A673 (cell line): ENCODE results near the gene HAUS7. TPM values are rescaled to one million over a fixed set of nuclear protein-coding genes. Genes with fewer than 3 reads are reported as not detected.

Experiments
- BruUV-seq: library from RNA; stranded (reverse); fragments of 400-500 nt; replicated peaks from 2 replicates; lab custom pipeline; 2021; lab: Mats Ljungman, UMichigan
- CTCF ChIA-PET: fragments of 300-600 bp; sonication (Branson Sonifier 250); formaldehyde crosslinking; loops from one replicate; lab custom pipeline; 2022; ENCODE audit warnings: antibody characterized with exemption; lab: Charles Lee
- POLR2A ChIA-PET: fragments of 300-600 bp; sonication (Branson Sonifier 250); formaldehyde crosslinking; loops from one replicate; lab custom pipeline; 2022; ENCODE audit warnings: antibody characterized with exemption; ENCODE audit not compliant: low non-redundant PET; lab: Charles Lee
- DNase-seq: peaks from one replicate; pipeline ENCODE4 v3.0.0-alpha.2; 2015; ENCODE audit warnings: low spot score
- H3K27ac ChIP-seq: fragments of 200-600 bp; sonication (generic); 2 replicates; pipeline ENCODE4 v1.5.1; 2016; ENCODE audit warnings: mixed run types, low read depth, mild to moderate bottlenecking, mixed read lengths, antibody characterized with exemption, low read length; ENCODE audit not compliant: poor library complexity, severe bottlenecking
- H3K27me3 ChIP-seq: fragments of 200-600 bp; sonication (generic); replicated peaks from 2 replicates; pipeline ENCODE4 v1.6.1; 2017; ENCODE audit warnings: mixed run types, low read depth, mild to moderate bottlenecking, mixed read lengths, antibody characterized with exemption, low read length; ENCODE audit not compliant: insufficient read depth, poor library complexity
- H3K36me3 ChIP-seq: fragments of 200-600 bp; sonication (generic); 2 replicates; pipeline ENCODE4 v1.6.1; 2016; ENCODE audit warnings: mixed run types, mild to moderate bottlenecking, mixed read lengths, antibody characterized with exemption, low read length; ENCODE audit not compliant: insufficient read depth, poor library complexity, severe bottlenecking
- H3K4me1 ChIP-seq: fragments of 200-600 bp; sonication (generic); 2 replicates; pipeline ENCODE4 v1.6.1; 2017; ENCODE audit warnings: mixed run types, mild to moderate bottlenecking, mixed read lengths, antibody characterized with exemption, low read length; ENCODE audit not compliant: insufficient read depth, poor library complexity, severe bottlenecking
- H3K4me3 ChIP-seq: fragments of 200-600 bp; sonication (generic); 2 replicates; pipeline ENCODE4 v1.5.1; 2016; ENCODE audit warnings: low read depth, mixed run types, mild to moderate bottlenecking, mixed read lengths, low read length; ENCODE audit not compliant: poor library complexity, severe bottlenecking
- H3K9me3 ChIP-seq: fragments of 200-600 bp; sonication (generic); 2 replicates; pipeline ENCODE4 v1.6.1; 2016; ENCODE audit warnings: mixed run types, low read depth, mild to moderate bottlenecking, mixed read lengths, antibody characterized with exemption, low read length; ENCODE audit not compliant: poor library complexity, severe bottlenecking
- CTCF ChIP-seq: fragments of 300-800, 200-600 bp; sonication (generic); conservative IDR thresholded peaks from 2 replicates; pipeline ENCODE4 v1.5.1; 2017; ENCODE audit warnings: low read depth, mild to moderate bottlenecking, antibody characterized with exemption, low read length, moderate library complexity, mixed read lengths
- EZH2 ChIP-seq: fragments of 200-600 bp; sonication (generic); IDR thresholded peaks from 2 replicates; pipeline ENCODE4 v1.6.1; 2017; ENCODE audit warnings: borderline replicate concordance, low read depth, mild to moderate bottlenecking, mixed read lengths, antibody characterized with exemption, low read length; ENCODE audit not compliant: poor library complexity, severe bottlenecking
- intact Hi-C: fragments of 100-400 bp; cut with micrococcal nuclease; formaldehyde crosslinking; loops from one replicate; pipeline ENCODE4 v1.10.0; 2022; ENCODE audit not compliant: unreplicated experiment
- total RNA-seq: library from RNA; stranded (reverse); gene quantifications from 2 replicates; pipeline ENCODE4 v1.2.3, GENCODE V29; 2021

The HAUS7 gene
- total RNA-seq, 1 experiment from 2014 or later, result 75.3 TPM

- TF ChIP-seq CTCF (no peak), EZH2 (no peak)
- peak overlapping the region; percentile 76 for H3K27ac ChIP-seq
- POLR2A ChIA-PET, result interaction anchor here (0.6 kb wide), 1 partner anchor 27 kb away, joined by 3 read pairs; no protein-coding TSS in a partner anchor
- no peaks in the 10 kb centered on the region for H3K27me3 ChIP-seq
- H3K4me3 ChIP-seq, result no peak overlapping the region
- no peaks in the 10 kb centered on the region for H3K9me3 ChIP-seq
- H3K36me3 ChIP-seq, result no peaks in the 10 kb centered on the region
- DNase-seq, result peak; percentile 44
- H3K4me1 ChIP-seq, result peaks cover 39% of the 10 kb centered on the region
- BruUV-seq, result no TSS peak
- intact Hi-C loops, result no loop called here
- CTCF ChIA-PET, result interaction anchor here (0.7 to 1.8 kb wide), 3 partner anchors 11 to 31 kb away, joined by 3 to 6 read pairs (median 4); partner anchors contain the start of gene HAUS7
Observed at GRCh38 chrX:153491918-153492317, 21.5 kb upstream of the HAUS7 start.

GRCh38 chrX:153491351-153491914, 21.1 kb upstream of the HAUS7 start:
- H3K4me1 ChIP-seq, result peaks cover 38% of the 10 kb centered on the region
- TF ChIP-seq CTCF (no peak), EZH2 (no peak)
- POLR2A ChIA-PET, result no interaction called here
- H3K4me3 ChIP-seq, result no peak overlapping the region
- no peaks in the 10 kb centered on the region for H3K36me3 ChIP-seq
- H3K9me3 ChIP-seq, result no peaks in the 10 kb centered on the region
- intact Hi-C loops, result no loop called here
- BruUV-seq, result no TSS peak
- DNase-seq, result no peak
- CTCF ChIA-PET, result interaction anchor here (0.7 to 1.8 kb wide), 3 partner anchors 11 to 30 kb away, joined by 3 to 6 read pairs (median 4); partner anchors contain the start of gene HAUS7
- no peaks in the 10 kb centered on the region for H3K27me3 ChIP-seq
- peak overlapping the region; percentile 76 for H3K27ac ChIP-seq

- Histone ChIP-seq H3K9me3 (no peaks in the 10 kb centered on the region), H3K4me3 (no peak overlapping the region), H3K4me1 (peaks cover 27% of the 10 kb centered on the region), H3K27me3 (no peaks in the 10 kb centered on the region), H3K36me3 (no peaks in the 10 kb centered on the region), H3K27ac (no peak overlapping the region)
- ChIA-PET CTCF (interaction anchor here (0.5 kb wide), 1 partner anchor 179 kb away, joined by 3 read pairs; no protein-coding TSS in a partner anchor), POLR2A (no interaction called here)
- DNase-seq, result no peak
- intact Hi-C loops, result no loop called here
- TF ChIP-seq CTCF, result no peak
- TF ChIP-seq EZH2, result no peak
- no TSS peak for BruUV-seq
Observed at GRCh38 chrX:153490217-153490930, 20.0 kb upstream of the HAUS7 start.
